GM12801 (cell line): ENCODE measurements around the gene ALG12.

Experiments used
- TF ChIP-seq, protein P1 (sequence below): IDR thresholded peaks from one replicate; pipeline ENCODE4 v1.5.1; 2011; ENCODE audit warnings: control low read depth; ENCODE audit not compliant: insufficient read length; ENCODE audit errors: extremely low read depth

The ALG12 gene

DNA sequence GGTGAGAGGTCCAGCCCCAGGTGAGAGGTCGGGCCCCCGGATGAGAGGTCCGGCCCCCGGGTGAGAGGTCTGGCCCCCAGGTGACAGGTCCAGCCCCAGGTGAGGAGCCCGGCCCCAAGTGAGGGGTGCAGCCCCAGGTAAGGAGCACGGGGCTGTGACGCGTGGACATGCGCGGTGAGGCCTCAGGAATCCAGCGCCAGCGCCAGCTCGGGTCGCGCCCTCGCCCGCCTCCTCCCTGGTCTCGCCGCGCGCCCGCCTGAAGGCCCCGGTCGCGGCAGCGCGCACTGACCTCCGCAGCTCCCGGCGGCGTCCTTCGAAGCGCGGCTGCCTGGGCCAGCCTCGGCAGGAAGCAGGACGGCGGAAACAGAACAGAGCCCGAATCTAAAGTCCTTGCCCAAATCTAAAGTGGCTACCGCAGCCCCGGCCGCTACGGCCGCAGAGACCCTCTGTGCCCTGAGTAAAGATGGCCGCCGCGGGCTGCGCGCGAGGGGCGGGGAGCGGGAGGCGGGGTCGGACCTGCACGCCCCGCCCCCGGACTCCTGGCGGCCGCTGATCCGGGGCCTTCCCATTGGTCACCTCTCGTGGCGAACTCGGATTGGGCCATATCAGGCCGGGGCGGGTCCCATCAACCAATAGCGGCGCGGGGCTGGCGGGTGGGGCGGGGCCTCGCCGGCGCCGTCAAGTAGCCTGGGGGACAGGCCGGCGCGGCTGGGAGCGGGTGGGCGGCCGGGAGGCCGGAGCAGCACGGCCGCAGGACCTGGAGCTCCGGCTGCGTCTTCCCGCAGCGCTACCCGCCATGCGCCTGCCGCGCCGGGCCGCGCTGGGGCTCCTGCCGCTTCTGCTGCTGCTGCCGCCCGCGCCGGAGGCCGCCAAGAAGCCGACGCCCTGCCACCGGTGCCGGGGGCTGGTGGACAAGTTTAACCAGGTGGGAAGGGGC lies at the start of gene ALG12, which contains the start of gene CRELD2:
Gene ALG12 (minus strand): TSS at position 465 of the 937 bp plus-strand sequence. CDS start 4,673 bp downstream, outside the sequence.
Gene CRELD2 (plus strand): TSS at position 661 of the 937 bp plus-strand sequence. CDS start 136 bp downstream, at position 797.
- TF ChIP-seq, protein P1, sequence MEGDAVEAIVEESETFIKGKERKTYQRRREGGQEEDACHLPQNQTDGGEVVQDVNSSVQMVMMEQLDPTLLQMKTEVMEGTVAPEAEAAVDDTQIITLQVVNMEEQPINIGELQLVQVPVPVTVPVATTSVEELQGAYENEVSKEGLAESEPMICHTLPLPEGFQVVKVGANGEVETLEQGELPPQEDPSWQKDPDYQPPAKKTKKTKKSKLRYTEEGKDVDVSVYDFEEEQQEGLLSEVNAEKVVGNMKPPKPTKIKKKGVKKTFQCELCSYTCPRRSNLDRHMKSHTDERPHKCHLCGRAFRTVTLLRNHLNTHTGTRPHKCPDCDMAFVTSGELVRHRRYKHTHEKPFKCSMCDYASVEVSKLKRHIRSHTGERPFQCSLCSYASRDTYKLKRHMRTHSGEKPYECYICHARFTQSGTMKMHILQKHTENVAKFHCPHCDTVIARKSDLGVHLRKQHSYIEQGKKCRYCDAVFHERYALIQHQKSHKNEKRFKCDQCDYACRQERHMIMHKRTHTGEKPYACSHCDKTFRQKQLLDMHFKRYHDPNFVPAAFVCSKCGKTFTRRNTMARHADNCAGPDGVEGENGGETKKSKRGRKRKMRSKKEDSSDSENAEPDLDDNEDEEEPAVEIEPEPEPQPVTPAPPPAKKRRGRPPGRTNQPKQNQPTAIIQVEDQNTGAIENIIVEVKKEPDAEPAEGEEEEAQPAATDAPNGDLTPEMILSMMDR = no peak

DNA sequence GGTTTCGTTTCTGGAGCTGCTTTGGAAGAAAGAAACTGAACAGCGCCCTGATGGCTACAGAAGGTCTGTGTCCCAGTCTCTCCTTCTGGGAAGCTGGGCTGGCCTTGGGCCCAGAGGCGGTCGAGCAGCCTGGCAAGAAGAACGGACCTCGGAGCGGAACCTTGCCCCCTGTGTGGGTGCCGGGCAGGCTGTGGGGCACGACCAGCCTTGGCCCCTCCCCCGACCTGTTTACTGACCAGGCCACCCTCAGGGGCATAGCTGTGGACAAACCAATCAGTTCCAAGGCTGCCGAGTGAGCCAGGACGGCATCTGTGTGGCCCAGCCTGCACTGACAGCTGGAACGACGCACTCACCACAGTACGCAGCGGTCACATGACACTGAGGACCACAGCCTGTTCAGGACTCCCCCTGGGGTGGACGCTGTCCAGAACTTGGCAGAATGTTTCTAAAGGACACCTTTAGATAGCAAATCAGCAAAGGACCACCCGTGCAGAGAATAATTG lies 49.5 kb upstream of the ALG12 start:
- TF ChIP-seq, protein P1 = no peak

DNA sequence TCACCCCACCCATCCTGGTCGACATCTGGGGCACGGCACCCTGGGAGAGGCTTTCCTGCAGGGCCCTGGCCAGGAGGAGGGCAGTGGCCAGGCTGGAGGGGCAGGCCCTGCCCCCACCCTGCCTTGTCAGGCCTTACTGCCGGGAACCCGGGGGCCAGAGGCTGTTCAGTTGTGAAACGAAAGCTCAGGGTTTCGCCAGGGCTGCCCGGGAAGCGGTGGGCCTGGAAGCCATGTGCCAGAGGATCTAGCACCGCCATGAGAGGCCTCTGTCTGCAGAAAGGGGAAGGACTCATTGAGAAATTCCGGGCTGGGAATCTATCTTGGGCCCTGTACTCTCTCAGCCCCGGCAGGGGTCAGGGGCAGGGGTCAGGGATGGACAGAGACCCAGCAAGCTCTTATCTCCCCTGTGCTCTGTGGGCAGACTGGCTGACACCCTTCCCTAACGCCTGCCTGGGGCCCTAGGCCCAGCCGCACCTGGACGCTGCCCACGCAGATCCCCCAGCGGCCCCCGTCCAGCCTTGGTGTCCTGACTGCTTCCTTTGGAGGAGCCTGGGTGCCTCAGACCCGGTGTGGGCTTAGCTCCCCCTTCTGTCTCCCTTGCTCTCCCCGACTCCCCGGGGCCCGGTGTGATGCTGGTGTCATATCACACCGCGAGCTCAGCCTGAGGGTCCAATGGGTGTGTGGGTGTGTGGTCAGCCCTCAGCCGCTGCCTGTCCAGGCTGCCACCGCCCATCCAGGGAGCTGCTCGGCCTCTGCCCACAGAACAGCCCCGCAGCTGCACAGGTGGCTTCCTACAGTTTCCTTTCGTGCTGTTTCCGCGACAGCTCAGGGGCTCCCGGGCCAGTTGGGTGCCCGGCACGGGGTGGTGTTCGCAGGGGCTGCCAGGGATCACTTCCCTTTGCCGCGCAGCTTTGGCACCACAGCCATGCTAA lies 48.8 kb upstream of the ALG12 start:
- TF ChIP-seq, protein P1 = no peak

DNA sequence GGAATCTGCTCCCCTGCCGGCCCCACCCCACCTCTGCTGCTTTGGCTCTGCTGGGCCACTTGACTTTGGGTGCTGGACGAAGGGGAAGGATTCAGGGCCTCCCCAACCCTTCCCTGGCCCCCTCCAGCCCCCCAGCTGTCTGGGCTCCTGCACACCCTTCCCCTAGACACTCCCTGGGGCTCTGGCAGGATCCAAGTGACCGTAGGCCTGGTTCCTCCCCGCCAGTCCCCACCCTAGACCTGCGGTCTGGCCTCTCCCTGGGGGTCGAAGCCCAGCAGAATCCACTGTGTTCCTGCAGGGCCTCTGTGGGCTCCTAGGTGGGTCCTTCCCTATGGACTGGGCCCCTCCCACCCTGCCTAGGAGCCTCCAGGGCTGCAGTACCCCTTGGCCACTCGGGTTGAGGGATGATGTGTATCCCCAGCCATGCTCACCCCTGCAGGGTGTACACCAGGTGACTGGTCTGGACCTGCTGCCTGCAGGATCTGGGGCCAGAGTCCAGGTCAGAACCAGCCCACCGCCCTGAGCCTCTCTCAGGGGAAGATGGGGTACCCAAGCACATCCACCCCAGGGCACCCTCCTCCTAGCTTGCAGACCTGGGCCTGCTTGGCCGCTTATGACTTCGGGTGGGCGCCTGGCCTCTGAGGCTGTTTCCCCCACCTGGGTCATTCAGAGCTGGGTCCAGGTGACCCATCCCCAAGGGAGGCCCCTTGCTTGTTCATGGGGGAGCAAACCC lies 48.0 kb upstream of the ALG12 start:
- TF ChIP-seq, protein P1 = no peak

DNA sequence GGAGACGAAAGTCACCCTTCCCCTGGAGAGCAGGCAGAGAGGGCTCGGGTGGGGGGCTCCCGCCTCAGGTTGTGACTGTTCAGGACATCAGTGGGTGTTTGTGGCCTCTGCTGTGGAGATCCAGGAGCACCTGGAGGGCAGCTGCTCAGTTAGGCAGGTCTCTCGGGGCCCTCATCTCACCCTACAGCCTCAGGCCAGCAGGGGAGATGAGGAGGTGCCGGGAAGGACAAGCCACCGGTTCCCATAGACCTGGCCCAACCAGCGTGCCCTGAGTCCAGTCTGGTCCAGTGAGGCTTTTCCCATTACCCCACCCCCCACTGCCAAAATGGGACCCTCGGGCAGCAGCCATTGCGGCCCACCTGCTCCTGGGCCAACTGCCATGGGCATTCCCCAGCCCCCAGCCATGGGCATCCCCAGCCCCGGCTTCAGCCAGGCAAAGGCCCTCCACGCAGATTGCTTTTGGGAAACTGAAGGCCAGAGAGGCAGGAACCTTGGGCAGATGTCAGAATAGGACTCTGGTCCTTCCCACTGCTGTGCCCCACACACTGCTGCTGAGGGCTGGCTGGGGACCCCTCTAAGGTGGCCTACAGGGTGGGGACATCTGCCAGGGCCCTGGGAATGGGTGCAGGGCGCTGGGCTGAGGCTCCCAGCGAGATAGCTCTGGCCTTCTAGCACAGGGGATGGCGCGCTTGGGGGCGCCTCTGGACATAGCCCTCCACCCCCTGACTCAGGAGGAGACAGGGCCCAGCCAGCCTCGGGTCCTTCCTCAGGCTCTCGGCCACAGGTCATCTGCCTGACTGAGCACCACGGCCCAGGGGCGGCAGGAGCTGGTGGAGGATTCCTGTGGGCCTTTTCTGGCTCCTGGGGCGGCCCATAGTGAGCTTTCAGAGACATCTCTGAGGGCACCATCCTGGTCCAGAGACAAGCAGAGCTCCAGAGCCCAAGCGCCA lies 47.1 kb upstream of the ALG12 start:
- TF ChIP-seq, protein P1 = no peak
